Measurements from ENCODE around the gene TSPAN18.

DNA sequence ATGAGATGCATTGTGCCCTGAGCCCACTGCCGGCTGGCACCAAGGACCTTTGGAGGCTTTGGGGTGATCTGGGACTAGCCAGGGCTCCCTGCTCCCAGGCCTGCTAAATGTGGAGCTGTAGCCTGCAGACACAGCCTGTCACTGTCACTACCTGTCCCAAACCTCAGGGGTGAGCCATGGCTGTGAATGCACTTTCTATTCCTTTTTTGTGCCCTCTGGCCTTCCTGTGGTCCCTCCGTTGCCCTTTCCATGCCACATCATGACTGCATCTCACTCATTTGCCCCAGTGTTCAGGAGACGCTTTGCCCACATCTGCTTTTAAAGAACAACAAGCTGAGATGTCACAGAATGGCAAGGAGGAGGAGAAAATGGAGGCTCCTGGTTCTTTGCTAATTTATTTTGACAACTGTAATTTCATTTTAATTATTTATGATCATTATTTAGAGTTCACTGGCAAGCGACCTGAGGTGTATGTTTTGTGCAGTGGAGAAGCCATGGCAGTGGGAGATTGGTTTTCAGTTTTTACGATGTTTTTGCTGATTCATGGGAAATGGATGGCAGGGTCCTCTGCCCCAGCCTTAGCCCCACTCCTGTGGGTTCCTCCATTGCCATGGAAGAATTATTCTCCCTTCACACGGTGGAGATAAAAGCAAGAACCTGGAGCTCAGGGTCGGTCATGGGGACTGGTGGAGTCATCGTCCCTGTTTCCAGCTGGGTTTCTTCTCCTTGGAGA is 69.2 kb downstream of the TSPAN18 start:
- TF ChIP-seq CTCF (conservative IDR thresholded peaks at IDR 0.05; ENCODE audit: low read depth, low read length) (no peak), EZH2phosphoT487 (IDR thresholded peaks at IDR 0.05; ENCODE audit: borderline replicate concordance, low read length) (no peak), EZH2 (IDR thresholded peaks at IDR 0.05; ENCODE audit: low read length, unreplicated experiment) (no peak)
